Measurements from ENCODE around the gene PIGT. TPM values are rescaled to one million over a fixed set of nuclear protein-coding genes. Genes with fewer than 3 reads are reported as not detected.

Gene PIGT
- total and polyA plus RNA-seq, 2 of the 13 experiments (the other 11 are each of a cell fraction or from before 2014, with no cell fraction given) = 65.9 to 74.1 TPM

DNA sequence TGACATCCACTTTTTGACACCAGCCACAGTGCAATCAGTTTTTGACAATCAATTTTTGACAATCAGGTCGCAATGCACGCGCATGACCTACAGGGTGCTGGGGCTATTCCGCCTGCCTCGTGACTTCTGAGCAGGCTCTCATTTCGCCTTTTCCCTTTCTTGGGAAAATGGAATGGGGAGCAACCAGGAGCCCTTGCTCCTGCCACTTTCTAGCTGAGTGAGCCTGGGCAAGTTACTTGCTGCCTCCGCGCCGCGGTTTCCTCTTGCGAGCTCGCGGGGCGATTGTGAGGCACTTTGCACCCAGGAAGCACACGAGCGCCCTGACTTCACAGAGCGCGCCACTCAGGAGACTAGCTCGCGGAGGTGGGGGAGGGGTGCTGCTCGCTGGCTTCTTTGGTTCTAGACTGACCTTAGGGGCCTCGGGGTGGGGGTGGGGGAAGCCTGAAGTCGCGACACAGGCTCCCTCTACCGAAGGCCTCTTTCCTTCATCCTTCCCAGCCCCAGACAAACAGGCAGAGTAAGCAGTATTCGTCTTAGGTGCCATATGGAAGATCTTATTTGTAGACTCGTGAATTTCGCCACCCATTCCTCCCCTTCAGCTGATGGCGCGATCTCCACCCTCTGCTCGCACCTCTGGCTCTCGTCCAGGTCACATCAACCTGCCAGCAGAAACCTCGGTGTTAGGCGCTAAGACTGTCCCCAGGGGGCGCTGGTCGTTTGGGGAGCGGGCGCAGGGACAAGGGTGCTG is 42.4 kb upstream of the PIGT start (continued):
- TF ChIP-seq RAD21 (CRISPR knock-in tag; IDR thresholded peaks at IDR 0.05) (peak; percentile 92), ARID5B (CRISPR knock-in tag; IDR thresholded peaks at IDR 0.05) (no peak), ZNF431 (CRISPR knock-in tag; IDR thresholded peaks at IDR 0.05; ENCODE audit: borderline replicate concordance, low read depth) (peak; percentile 49; the same call in 1 of the 2 replicates), ZFP36 (IDR thresholded peaks at IDR 0.05; ENCODE audit: borderline replicate concordance, low read depth, low read length, partially characterized antibody) (peak; percentile 4), TAF15 (IDR thresholded peaks at IDR 0.05; ENCODE audit: low read depth, low read length, poor library complexity, severe bottlenecking) (no peak), GLI4 (CRISPR knock-in tag; IDR thresholded peaks at IDR 0.05; ENCODE audit: borderline replicate concordance) (no peak), SRSF1 (optimal IDR thresholded peaks at IDR 0.05; ENCODE audit: low read depth, low read length) (no peak), FOXA3 (CRISPR knock-in tag; IDR thresholded peaks at IDR 0.05) (peak; percentile 40; the same call in 1 of the 2 replicates), SMC3 (IDR thresholded peaks at IDR 0.05; ENCODE audit: low read length) (peak; percentile 91), HOMEZ (CRISPR knock-in tag; IDR thresholded peaks at IDR 0.05; ENCODE audit: low read depth) (no peak), TBX2 (CRISPR knock-in tag; IDR thresholded peaks at IDR 0.05; ENCODE audit: borderline replicate concordance) (peak; percentile 70; the same call in 1 of the 2 replicates), ZFAT (CRISPR knock-in tag; conservative IDR thresholded peaks at IDR 0.05) (no peak), HDAC1 (CRISPR knock-in tag; IDR thresholded peaks at IDR 0.05) (peak; percentile 14; the same call in 1 of the 2 replicates), MIER3 (CRISPR knock-in tag; IDR thresholded peaks at IDR 0.05; ENCODE audit: borderline replicate concordance) (peak; percentile 53; the same call in 1 of the 2 replicates)
- TF ChIP-seq, protein P1, sequence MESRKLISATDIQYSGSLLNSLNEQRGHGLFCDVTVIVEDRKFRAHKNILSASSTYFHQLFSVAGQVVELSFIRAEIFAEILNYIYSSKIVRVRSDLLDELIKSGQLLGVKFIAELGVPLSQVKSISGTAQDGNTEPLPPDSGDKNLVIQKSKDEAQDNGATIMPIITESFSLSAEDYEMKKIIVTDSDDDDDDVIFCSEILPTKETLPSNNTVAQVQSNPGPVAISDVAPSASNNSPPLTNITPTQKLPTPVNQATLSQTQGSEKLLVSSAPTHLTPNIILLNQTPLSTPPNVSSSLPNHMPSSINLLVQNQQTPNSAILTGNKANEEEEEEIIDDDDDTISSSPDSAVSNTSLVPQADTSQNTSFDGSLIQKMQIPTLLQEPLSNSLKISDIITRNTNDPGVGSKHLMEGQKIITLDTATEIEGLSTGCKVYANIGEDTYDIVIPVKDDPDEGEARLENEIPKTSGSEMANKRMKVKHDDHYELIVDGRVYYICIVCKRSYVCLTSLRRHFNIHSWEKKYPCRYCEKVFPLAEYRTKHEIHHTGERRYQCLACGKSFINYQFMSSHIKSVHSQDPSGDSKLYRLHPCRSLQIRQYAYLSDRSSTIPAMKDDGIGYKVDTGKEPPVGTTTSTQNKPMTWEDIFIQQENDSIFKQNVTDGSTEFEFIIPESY (CRISPR knock-in tag; IDR thresholded peaks at IDR 0.05) = peak; percentile 97
- TF ChIP-seq, protein P2, sequence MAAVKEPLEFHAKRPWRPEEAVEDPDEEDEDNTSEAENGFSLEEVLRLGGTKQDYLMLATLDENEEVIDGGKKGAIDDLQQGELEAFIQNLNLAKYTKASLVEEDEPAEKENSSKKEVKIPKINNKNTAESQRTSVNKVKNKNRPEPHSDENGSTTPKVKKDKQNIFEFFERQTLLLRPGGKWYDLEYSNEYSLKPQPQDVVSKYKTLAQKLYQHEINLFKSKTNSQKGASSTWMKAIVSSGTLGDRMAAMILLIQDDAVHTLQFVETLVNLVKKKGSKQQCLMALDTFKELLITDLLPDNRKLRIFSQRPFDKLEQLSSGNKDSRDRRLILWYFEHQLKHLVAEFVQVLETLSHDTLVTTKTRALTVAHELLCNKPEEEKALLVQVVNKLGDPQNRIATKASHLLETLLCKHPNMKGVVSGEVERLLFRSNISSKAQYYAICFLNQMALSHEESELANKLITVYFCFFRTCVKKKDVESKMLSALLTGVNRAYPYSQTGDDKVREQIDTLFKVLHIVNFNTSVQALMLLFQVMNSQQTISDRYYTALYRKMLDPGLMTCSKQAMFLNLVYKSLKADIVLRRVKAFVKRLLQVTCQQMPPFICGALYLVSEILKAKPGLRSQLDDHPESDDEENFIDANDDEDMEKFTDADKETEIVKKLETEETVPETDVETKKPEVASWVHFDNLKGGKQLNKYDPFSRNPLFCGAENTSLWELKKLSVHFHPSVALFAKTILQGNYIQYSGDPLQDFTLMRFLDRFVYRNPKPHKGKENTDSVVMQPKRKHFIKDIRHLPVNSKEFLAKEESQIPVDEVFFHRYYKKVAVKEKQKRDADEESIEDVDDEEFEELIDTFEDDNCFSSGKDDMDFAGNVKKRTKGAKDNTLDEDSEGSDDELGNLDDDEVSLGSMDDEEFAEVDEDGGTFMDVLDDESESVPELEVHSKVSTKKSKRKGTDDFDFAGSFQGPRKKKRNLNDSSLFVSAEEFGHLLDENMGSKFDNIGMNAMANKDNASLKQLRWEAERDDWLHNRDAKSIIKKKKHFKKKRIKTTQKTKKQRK (IDR thresholded peaks at IDR 0.05; ENCODE audit: low read length) = no peak

All from HepG2 (cell line).